GM19395 (cell line): Measurements from ENCODE around the gene RAD52.

ENCODE experiments used
- ATAC-seq: cut with Tn5 transposase; IDR thresholded peaks from one replicate; pipeline ENCODE4 v1.9.1; 2021; ENCODE audit warnings: mild to moderate bottlenecking, moderate library complexity; ENCODE audit not compliant: unreplicated experiment

The RAD52 gene

DNA sequence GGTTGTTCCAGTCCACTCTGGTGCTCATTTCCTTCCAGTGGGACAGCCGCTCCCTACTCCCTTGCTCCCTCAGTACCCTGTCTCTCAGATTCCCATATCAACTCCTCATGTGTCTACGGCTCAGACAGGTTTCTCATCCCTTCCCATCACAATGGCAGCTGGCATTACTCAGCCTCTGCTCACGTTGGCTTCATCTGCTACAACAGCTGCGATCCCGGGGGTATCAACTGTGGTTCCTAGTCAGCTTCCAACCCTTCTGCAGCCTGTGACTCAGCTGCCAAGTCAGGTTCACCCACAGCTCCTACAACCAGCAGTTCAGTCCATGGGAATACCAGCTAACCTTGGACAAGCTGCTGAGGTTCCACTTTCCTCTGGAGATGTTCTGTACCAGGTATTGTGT, 69.9 kb downstream of the RAD52 start:
- no peak for ATAC-seq

DNA sequence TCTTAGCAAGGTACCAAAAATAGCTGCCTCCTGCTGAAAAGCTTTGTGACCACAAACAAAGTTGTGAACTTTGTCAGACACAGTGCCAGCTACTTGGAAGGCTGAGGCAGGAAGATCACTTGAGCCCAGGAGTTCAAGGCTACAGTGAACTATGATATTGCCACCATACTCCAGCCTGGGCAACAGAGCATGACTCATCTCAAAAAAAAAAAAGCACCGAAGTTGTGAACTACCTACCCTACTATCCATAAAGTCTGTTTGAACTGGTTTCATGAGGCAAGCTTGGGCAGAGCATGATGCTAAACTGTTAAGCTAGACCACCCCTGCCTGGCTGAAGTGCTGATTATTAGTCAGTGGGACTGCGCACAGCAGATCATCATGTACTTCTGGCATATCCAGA, 75.5 kb downstream of the RAD52 start:
- ATAC-seq = no peak

DNA sequence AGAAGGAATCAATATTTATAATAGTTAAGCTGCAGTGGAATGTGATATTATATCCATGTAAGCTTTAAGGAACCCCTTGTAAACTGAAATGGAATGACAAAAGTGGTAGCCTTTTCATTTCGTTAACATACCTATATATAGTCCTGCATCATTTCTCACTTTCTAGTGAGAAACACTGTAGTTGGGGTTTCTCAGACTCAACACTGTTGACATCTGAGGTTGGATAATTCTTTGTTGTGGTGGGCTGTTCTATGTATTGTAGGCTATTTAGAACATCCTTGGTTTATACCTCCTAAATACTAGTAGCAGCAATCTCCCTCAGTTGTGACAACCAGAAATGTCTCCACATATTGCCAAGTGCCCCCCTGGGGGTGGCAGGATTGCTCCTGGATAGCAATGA, 79.1 kb downstream of the RAD52 start:
- no peak for ATAC-seq

DNA sequence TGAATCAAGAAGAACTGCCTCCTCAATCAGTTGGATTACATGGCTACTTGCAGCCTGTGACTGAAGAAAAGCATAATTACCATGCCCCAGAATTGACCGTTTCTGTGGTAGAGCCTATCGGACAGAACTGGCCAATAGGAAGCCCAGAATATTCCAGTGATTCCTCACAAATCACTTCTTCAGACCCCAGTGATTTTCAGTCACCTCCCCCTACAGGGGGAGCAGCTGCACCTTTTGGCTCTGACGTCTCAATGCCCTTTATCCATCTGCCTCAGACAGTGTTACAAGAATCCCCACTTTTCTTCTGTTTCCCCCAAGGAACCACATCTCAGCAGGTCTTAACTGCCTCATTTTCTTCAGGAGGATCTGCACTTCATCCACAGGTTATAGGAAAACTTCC, 80.8 kb downstream of the RAD52 start:
- no peak for ATAC-seq

DNA sequence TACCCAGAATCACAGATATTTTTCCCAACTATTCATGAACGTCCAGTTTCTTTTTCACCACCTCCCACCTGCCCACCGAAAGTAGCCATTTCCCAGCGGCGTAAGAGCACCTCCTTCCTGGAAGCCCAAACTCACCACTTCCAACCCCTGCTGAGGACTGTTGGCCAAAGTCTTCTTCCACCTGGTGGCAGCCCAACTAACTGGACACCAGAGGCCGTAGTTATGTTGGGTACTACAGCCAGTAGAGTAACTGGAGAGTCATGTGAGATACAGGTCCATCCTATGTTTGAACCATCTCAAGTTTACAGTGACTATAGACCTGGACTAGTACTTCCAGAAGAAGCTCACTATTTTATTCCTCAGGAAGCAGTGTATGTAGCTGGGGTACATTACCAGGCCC, 81.6 kb downstream of the RAD52 start:
- ATAC-seq = no peak

DNA sequence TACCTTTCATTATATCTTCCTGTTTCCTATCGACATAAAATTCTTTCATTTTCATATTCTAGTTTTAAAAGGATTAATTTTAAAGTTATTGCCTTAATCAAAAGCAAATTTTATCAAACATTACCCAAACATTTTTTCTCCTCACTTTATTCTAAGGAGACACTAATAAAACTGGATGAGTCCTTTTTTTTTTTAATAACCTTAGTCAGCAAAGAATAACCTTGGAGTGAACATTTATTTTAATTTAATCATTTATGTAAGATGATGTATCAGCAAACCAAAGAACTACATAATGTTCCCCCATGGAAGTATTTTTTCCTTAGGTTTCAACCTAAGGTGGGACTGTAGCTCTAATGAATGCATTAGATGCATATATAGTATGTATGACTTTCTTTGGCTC, 83.9 kb downstream of the RAD52 start:
- ATAC-seq = no peak

DNA sequence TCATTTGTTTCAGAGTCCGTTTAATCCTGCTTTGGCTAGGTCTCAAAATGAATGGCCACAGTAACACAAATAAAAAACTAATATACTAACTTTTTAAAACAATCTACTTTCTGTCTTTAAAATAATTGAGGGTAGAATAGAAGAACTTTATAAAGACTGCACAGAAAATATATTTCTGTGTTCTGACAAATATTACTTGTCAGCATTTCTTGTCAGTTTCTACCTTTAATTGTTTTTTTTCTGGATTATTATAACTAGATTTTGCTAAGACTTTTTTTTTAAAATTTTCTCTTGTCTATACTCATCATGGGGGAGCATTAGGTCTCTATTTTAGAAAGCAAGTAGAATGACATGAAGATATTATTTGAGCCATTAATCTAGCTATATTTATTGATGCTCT, 86.2 kb downstream of the RAD52 start:
- no peak for ATAC-seq

DNA sequence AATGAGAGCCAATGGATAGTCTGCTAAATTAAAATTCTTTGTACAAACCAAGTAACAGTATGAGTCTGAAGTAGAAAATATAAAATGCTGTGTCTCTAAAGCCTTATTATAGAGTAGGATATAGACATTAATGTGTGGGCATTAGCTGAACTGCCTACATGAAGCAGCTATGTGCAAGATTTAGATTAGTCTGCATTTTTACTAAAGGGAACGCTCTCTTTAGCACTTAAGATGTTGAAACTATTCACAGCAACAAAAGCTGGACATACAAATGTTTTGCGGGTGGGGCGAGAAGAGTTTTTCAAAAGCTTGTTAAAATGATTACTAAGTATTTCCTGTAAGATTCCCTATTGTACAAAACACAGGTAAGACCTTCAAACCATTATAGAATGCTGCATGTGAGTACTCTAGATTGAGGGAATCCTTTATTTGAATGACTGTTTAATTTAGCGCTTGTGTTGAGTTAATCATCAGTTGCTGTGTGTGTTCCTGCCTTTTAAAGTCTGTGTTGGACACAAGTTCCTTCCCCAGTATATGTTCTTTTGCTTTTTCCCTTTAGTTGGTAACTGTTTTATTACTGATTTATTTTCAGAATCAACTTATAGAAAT, 87.1 kb downstream of the RAD52 start:
- no peak for ATAC-seq
